GM19099 (cell line): ENCODE measurements around the gene THEMIS.

ENCODE experiments used
- POLR2A ChIP-seq: IDR thresholded peaks from 3 replicates; pipeline ENCODE4 v1.6.1; 2011; ENCODE audit warnings: low read depth; ENCODE audit not compliant: insufficient read length; ENCODE audit errors: extremely low read depth

Gene THEMIS

DNA sequence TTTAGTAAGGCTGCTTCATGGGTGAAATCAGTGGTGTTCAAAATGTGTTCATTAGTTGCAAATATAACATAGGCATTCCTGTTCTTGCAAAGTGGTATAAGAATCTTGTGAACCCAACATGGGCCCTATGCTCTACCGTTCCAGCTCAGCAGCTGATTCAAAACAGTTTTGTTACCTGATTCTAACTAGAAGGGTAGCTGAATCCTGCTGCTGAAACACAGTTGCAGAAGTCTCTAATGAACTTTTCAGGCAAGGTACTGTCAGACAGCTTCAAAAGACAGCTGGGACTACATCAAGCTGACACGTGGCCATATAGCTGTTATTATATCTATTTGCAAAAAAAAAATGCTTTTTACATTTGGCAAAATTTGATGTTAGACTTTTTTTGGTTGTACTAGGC lies 22.7 kb downstream of the THEMIS start:
- TF ChIP-seq POLR2A, result no peak

DNA sequence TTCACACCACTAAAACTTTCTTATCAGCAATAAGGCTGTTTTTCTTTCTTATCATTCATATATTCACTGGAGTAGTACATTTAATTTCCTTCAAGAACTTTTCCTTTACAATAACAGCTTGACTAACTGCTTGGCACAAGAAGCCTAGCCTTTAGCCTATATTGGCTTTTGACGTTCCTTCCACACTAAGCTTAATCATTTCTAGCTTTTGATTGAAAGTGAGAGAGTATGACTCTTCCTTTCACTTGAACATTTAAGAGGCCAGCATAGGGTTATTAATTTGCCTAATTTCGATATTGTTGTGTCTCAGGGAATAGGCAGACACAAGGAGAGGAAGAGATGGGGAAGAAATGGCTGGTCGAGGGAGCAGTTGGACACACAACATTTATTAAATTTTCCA lies 23.6 kb downstream of the THEMIS start:
- TF ChIP-seq POLR2A, result no peak

DNA sequence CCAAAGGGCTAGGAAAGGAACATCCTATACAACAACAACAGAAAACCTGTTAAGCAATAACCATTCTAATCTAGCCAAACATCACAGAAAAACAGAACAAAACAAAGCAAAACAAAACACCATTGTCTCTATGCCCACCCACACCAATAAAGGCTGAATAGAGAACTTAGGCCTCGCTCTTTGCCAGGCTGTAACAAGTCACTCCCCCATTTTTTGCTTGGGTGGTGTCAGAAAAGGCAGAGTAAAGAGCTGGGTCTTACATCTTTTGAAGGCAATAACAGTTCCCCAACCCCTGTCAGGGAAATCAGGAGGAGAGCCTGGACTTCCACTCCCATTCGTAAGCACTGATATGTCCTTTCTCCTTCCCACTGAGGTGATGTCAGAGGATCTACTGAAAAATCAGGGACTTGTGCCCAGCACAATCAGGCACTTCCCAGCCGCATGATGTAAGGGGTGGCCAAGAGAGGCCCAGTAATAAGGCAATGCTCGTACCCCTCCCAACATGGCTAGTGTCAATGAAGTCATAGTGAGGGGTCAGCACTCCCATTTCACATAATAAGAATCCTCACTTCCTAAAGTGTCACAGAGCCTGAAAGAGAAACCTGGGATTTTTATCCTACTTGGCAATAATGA lies 31.0 kb downstream of the THEMIS start:
- no peak for TF ChIP-seq POLR2A

DNA sequence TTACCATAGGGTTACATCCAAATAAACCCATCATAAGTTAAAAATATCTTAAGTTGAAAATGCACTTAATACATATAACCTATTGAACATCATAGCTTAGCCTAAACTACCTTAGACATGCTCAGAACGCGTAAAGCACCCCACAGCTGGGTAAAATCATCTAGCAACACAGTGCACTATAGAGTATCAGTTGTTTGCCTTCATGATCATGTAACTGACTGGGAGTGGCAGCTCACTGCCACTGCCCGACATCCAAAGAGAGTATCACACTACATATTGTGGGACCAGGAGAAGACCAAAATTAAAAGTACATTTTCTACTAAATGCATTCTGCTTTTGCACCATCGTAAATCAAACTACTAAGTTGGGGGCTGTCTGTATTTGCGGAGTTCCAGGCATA lies 31.7 kb downstream of the THEMIS start:
- no peak for TF ChIP-seq POLR2A

DNA sequence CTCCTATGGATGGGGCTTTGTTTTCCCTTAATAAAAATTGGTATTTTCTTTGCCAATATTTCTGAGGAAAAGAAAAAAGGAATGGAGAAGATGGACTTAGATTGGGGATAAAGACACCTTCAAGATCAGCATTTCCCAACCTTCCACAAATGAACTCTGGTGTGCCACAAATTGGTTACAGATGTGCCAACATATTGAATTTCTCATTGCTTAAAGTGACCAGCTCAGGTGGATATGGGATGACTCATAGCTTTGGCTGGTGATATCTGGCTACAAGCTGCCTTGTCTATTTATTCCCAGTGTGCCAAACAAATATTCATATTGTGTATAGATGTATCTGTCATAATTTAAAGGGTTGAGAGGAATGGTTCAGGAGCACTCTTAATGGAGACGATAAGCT lies 32.5 kb downstream of the THEMIS start:
- TF ChIP-seq POLR2A, result no peak

DNA sequence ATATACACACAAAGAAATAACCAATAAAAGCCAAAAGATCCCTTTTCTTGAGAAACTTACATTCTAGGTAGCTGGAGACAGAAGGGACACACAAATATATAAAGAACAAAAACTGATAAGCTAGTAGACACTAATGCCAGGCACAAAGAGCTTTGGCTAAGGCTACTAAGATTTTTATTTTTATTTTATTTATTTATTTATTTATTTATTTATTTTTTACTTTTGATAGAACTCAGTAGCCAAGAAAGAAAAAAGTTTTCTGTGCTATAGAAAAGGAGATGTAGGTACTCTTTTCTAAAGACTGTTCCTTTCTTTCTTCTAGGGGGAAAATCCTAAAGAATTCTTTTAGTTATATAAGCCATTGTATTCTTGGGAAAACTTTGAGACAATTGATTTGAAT lies 34.1 kb downstream of the THEMIS start:
- no peak for TF ChIP-seq POLR2A

DNA sequence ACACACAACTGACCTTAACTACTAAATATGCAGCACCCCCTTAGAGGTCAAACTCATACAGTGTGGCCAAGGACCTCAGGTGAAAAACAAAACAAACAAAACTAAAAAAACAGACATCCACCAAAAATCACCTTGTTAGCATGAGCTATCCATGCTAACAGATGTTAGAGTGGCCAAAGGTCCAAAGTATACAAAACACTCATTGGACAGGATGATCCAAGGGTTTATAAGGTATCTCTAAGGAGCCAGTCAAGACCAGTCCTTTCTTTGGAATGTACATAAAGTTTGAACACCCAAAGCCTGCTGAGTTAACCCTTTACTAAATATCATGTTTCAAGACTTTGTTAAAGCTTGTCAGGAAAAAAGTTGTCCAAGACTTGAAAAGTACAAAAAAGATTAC lies 35.8 kb downstream of the THEMIS start:
- TF ChIP-seq POLR2A, result no peak

DNA sequence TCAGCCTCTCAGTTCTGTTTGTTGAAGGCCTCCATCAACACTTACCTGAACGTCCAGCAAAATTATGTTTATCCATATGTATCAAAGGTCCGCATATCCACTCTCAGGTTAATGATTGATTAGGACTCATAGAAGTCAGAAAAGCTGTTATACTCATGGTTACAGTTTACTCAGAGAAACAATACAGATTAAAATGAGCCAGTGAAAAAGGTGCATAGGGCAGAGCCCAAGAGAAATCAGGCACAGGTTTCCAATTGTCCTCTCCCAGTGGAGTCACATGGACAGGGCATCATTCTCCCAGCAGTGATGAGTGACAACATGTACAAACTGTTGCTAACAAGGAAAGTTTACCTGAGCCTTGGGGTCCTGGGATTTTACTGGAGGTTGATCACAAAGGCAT lies 36.2 kb downstream of the THEMIS start:
- TF ChIP-seq POLR2A, result no peak

DNA sequence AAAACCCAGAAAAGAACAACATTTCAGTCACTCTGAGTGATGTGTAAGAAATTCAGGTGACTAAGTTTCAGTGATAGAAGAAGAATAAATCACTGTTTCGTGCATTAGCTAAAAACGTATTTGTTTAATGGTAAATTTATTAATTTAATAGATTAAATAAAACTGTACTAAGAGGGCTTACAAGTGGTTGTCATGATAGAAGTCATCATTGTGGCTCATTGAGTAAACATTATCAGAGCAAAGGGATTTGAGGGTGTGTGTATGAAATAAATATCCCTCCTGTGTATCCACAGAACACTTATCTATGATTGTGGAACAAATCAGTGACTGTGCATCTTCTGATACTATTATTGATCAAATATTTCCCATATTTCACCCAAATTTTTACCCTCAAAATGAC lies 40.1 kb downstream of the THEMIS start:
- TF ChIP-seq POLR2A, result no peak

DNA sequence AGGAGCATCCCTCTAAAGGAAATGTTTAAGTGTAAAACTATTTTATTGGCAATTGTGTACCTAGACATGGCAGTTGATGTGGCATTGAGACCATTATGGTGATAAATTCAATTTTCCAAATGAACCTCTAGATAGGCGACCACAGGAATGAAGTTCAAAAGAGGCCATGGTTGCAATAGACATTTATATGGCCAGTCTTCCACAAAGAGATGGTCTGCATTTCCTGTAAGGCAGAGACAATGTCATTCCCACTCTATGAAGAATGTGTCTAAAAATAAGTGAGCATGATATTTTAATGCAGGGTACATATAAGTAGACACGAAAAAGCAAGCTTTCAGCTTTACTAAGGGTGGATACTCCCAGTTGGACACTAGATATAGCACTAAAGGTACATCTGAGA lies 40.9 kb downstream of the THEMIS start:
- TF ChIP-seq POLR2A, result no peak

DNA sequence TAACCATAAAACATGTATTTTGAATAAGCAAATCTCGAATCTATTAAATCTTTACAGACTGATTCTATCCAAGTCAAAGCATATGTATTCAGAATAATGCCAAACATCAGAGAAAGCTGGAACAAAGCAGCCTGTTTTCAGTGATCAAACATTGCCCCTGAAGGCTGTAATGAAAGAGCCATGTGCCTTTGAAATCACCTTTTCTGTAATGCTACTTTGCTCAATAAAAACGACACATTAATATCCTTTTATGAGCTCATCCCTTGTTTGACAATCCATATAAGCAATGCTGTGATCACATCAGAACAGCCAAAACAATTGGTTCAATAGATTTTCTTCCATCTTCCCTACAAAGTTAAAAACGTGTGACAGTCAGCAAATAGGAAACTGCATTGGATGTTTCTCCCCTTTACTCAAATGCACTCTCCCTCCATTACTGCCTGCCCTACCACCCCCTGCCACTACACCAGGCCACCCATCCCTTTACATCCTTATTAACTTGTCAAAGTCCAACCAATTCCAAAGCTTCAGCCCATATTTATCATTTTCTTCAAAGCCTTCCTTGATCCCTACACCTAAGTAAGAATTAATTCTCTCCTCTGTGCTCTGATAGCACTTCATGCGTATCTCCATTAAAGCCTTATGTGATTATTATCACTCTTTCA lies 42.0 kb downstream of the THEMIS start:
- TF ChIP-seq POLR2A, result no peak

DNA sequence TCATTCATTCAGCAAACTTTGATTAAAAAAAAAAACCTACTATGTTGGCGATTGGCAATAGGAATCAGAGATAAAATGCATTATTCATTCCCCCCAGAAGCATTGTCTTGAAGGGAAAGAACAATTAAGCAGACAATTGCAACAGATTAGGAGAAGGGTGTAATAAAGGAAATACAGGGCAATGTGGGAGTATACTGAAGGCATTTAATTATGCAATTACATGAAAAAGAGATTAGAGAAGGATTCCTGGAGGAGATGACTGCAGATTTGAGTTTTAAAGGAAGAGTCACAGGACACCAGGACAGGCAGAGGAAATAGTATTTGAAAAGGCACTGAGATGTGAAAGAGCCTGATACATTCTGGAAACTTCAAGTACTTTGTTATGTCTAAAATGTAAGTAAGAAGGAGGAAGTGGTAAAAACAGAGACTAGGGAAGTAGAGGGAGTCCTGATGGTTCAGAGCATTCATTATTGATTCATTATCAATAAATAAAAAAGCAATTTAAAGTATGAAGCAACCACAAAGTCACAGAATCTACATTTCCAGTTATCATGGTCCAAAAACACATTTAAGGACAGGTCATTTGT lies 43.7 kb downstream of the THEMIS start:
- no peak for TF ChIP-seq POLR2A

DNA sequence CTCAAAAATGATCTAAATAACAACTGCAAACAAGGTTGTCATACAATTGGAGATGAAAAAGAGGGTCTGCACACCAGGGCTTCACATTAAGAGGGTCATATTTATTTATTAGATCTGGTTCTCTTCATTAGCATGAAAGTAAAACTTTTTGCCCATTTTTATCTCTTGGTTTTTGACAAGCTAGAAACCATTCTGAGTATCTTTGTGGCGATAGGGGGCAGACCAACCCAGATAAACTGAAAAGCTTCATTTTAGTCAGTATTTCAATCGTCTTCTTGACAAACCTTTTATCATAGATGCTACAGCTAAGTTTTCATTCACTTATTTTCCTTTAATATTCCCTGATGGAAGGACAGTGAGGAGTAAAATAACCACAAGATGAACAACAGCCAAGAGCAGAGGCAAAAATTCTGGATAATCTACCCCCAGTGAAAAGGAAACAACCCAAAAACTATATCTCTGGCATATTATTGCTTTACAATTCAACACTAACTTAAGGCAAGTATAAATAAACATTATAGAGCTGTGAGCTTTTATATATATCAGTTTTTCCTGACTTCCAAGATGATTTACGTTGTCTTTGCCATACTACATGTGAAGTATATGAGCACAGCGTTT lies 45.2 kb downstream of the THEMIS start:
- no peak for TF ChIP-seq POLR2A

DNA sequence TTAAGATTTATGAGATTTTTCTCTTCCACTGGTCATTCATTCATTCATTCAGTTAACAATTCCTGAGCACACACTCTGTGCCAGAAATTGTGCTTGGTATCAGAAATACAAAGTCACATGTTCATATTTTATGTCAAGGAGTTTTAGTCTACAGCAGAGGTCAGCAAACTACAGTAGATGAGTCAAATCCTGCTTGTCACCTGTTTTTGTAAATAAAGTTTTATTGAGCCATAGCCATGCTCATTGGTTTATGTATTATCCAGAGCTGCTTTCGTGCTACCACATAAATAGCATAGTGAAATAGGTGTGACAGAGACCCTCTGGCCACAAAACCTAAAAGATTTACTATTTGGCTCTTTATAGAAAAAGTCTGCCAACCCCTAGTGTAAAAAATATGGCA lies 46.8 kb downstream of the THEMIS start:
- no peak for TF ChIP-seq POLR2A

DNA sequence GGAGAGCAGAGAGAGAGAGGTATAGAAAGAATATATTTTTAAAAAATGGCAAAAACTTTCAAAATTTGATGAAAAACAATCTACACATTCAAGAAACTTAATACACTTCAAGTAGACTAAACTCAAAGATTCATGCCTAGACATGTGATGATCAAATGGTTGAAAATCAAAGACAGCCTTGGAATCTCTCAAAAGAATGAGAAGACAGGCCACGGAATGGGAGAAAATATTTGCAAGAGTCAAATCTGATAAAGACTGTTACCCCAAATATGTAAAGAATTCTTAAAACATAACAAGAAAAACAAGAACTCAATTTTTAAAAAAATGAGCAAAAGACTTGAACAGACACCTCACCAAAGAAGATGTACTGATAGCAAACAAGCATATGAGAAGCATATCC lies 49.7 kb downstream of the THEMIS start:
- TF ChIP-seq POLR2A, result no peak

DNA sequence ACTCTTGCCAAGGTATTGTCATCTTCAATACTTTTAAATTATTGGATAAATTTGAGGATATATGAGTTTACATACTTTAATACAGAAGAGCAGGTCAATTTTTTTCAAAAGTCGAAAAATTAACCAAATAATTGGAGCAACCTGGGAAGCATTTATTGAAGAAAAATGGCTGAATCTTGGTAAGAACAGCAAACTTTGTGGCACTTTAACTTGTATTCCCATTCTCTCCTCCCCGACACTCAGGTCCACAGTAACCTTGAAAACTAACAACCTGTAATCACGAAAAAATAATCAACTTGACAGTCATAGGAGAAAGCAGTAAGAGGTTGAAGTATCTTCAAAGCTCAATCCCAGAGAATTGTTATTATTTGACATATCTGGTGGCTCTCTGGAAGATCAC lies 55.6 kb downstream of the THEMIS start:
- no peak for TF ChIP-seq POLR2A
